Trophoblast cell (in vitro differentiated cells and primary cell): Measurements from ENCODE around the gene OR51E2.

Experiments used
- DNase-seq, 2 donors: peaks; one replicate each; pipeline ENCODE4 v3.0.0-alpha.2; 2016
- H2AFZ ChIP-seq: 2 replicates; pipeline ENCODE4 v1.6.1; 2013; ENCODE audit warnings: low read length, moderate library complexity, mild to moderate bottlenecking; ENCODE audit not compliant: insufficient read depth, poor library complexity
- H2AK5ac ChIP-seq: 2 replicates; pipeline ENCODE4 v1.6.1; 2013; ENCODE audit warnings: mild to moderate bottlenecking, low read length
- H2BK120ac ChIP-seq: 2 replicates; pipeline ENCODE4 v1.6.1; 2013; ENCODE audit warnings: low read length, mild to moderate bottlenecking, moderate library complexity; ENCODE audit not compliant: insufficient read depth, poor library complexity
- H2BK12ac ChIP-seq: 2 replicates; pipeline ENCODE4 v1.6.1; 2013; ENCODE audit warnings: mild to moderate bottlenecking, low read length, moderate library complexity
- H2BK5ac ChIP-seq: 2 replicates; pipeline ENCODE4 v1.6.1; 2013; ENCODE audit warnings: low read length, low read depth, moderate library complexity, mild to moderate bottlenecking; ENCODE audit not compliant: poor library complexity
- H3K14ac ChIP-seq: 2 replicates; pipeline ENCODE4 v1.6.1; 2013; ENCODE audit warnings: mild to moderate bottlenecking, low read length
- H3K18ac ChIP-seq: 2 replicates; pipeline ENCODE4 v1.6.1; 2013; ENCODE audit warnings: mild to moderate bottlenecking, low read length
- H3K23ac ChIP-seq: 2 replicates; pipeline ENCODE4 v1.6.1; 2013; ENCODE audit warnings: low read length
- H3K27ac ChIP-seq: 2 replicates; pipeline ENCODE4 v1.5.1; 2013; ENCODE audit warnings: low read depth, mild to moderate bottlenecking, inconsistent platforms, low read length, moderate library complexity
- H3K27me3 ChIP-seq: 2 replicates; pipeline ENCODE4 v1.6.1; 2013; ENCODE audit warnings: inconsistent platforms, mild to moderate bottlenecking, low read length, moderate library complexity; ENCODE audit not compliant: insufficient read depth
- H3K36me3 ChIP-seq, 2 experiments: 1 replicate in 1 of 2; 2 replicates in 1 of 2; pipeline ENCODE4 v1.6.1; 2013; ENCODE audit warnings: low read length in 2 of 2, mild to moderate bottlenecking in 2 of 2, moderate library complexity in 1 of 2; ENCODE audit not compliant: insufficient read depth in 2 of 2, control insufficient read depth in 1 of 2
- H3K4ac ChIP-seq: 2 replicates; pipeline ENCODE4 v1.6.1; 2013; ENCODE audit warnings: low read depth, mild to moderate bottlenecking, low read length, moderate library complexity
- H3K4me1 ChIP-seq, 2 experiments: 1 replicate in 1 of 2; 2 replicates in 1 of 2; pipeline ENCODE4 v1.6.1; 2013; ENCODE audit warnings: low read length in 2 of 2, mild to moderate bottlenecking in 2 of 2, moderate library complexity in 1 of 2; ENCODE audit not compliant: insufficient read depth in 2 of 2, control insufficient read depth in 1 of 2
- H3K4me2 ChIP-seq: 2 replicates; pipeline ENCODE4 v1.6.1; 2013; ENCODE audit warnings: inconsistent platforms, mild to moderate bottlenecking, low read length, moderate library complexity
- H3K4me3 ChIP-seq: 2 replicates; pipeline ENCODE4 v1.5.1; 2013; ENCODE audit warnings: mild to moderate bottlenecking, low read depth, low read length, inconsistent platforms
- H3K79me1 ChIP-seq: one replicate; pipeline ENCODE4 v1.6.1; 2013; ENCODE audit warnings: low read length
- H3K79me2 ChIP-seq: 2 replicates; pipeline ENCODE4 v1.6.1; 2013; ENCODE audit warnings: low read length, mild to moderate bottlenecking; ENCODE audit not compliant: control insufficient read depth, insufficient read depth, poor library complexity
- H3K9ac ChIP-seq: 2 replicates; pipeline ENCODE4 v1.6.1; 2013; ENCODE audit warnings: mild to moderate bottlenecking, low read length
- H3K9me3 ChIP-seq: 2 replicates; pipeline ENCODE4 v1.6.1; 2013; ENCODE audit warnings: low read depth, mild to moderate bottlenecking, control low read depth, inconsistent platforms, low read length; ENCODE audit not compliant: insufficient read depth
- H4K12ac ChIP-seq: 2 replicates; pipeline ENCODE4 v1.6.1; 2013; ENCODE audit warnings: low read depth, mild to moderate bottlenecking, low read length, moderate library complexity
- H4K8ac ChIP-seq: 2 replicates; pipeline ENCODE4 v1.6.1; 2013; ENCODE audit warnings: low read depth, mild to moderate bottlenecking, low read length, moderate library complexity
- H4K91ac ChIP-seq: one replicate; pipeline ENCODE4 v1.6.1; 2013; ENCODE audit warnings: low read depth, mild to moderate bottlenecking, low read length, moderate library complexity
- WGBS: extraction: QIAGEN DNeasy Blood & Tissue Kit; methylation state at CpG from one replicate; pipeline ENCODE4 v1.1.7; 2013; ENCODE audit warnings: missing lambda C conversion rate; ENCODE audit not compliant: insufficient read length, insufficient coverage; ENCODE audit errors: extremely low coverage; 5-methylcytosine and 5-hydroxymethylcytosine counted together

Gene OR51E2

GRCh38 chr11:4647766-4648165 is 49.9 kb downstream of the OR51E2 start:
- no CpG with 5 or more reads among the region's 4 CpGs for whole genome bisulfite sequencing
- no peaks in the 10 kb centered on the region for H3K36me3 ChIP-seq
- H3K4me2 ChIP-seq: no peak overlapping the region
- no peak overlapping the region for H4K8ac ChIP-seq
- no peaks in the 10 kb centered on the region for H3K4me1 ChIP-seq
- H3K79me1 ChIP-seq: no peaks in the 10 kb centered on the region
- no peak overlapping the region for H2AFZ ChIP-seq
- no peak overlapping the region for H2BK12ac ChIP-seq
- no peak overlapping the region for H3K14ac ChIP-seq
- no peak overlapping the region for H2BK120ac ChIP-seq
- H3K18ac ChIP-seq: no peak overlapping the region
- H3K27me3 ChIP-seq: no peaks in the 10 kb centered on the region
- no peak overlapping the region for H3K23ac ChIP-seq
- H4K12ac ChIP-seq: no peak overlapping the region
- no peaks in the 10 kb centered on the region for H3K79me2 ChIP-seq
- no peak for DNase-seq
- H3K9ac ChIP-seq: no peak overlapping the region
- no peak overlapping the region for H3K4me3 ChIP-seq
- no peak overlapping the region for H3K4ac ChIP-seq
- peaks cover 2% of the 10 kb centered on the region for H3K9me3 ChIP-seq
- H4K91ac ChIP-seq: no peak overlapping the region
- H3K27ac ChIP-seq: no peak overlapping the region
- no peak overlapping the region for H2BK5ac ChIP-seq
- no peak overlapping the region for H2AK5ac ChIP-seq

DNA sequence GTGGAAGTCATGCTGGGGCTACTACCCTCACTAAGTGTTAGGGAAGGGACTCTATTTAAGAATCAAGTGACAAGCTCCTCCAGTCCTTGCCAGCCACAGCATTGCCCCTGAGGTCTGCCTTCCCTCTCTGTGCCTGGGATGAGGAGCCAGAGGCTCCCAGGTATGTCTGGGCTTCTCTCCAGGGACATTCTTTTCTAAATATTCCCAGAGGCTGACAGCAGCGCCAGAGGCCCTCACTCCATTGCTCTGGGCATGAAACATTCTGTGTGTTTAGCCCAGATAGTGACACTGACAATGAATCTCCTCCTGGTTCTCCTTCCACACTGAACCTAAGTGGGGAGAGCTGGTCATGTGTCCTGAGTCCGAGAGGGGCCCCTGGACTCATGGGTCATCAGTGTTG is 51.7 kb downstream of the OR51E2 start:
- Histone ChIP-seq H4K12ac (no peak overlapping the region), H3K4me3 (no peak overlapping the region), H3K4me2 (no peak overlapping the region), H2BK120ac (no peak overlapping the region), H3K79me1 (no peaks in the 10 kb centered on the region), H3K27ac (no peak overlapping the region), H3K9ac (no peak overlapping the region), H3K27me3 (no peaks in the 10 kb centered on the region), H3K23ac (no peak overlapping the region), H2AK5ac (no peak overlapping the region), H2BK5ac (no peak overlapping the region), H3K14ac (no peak overlapping the region), H3K4ac (no peak overlapping the region), H2AFZ (no peak overlapping the region), H4K91ac (no peak overlapping the region), H2BK12ac (no peak overlapping the region), H3K36me3 (no peaks in the 10 kb centered on the region), H3K9me3 (peaks cover 2% of the 10 kb centered on the region), H3K79me2 (no peaks in the 10 kb centered on the region), H3K18ac (no peak overlapping the region), H3K4me1 (peaks cover 7 to 8% of the 10 kb centered on the region in 2 experiments), H4K8ac (no peak overlapping the region)
- no CpG with 5 or more reads among the region's 2 CpGs for WGBS
- no peak for DNase-seq

- Histone ChIP-seq H2BK12ac (no peak overlapping the region), H3K4me1 (peaks cover 7 to 8% of the 10 kb centered on the region in 2 experiments), H4K91ac (no peak overlapping the region), H3K23ac (no peak overlapping the region), H4K8ac (no peak overlapping the region), H2AFZ (no peak overlapping the region), H3K9me3 (peaks cover 5% of the 10 kb centered on the region), H2AK5ac (no peak overlapping the region), H3K4me2 (no peak overlapping the region), H3K27ac (no peak overlapping the region), H3K79me2 (no peaks in the 10 kb centered on the region), H3K9ac (no peak overlapping the region), H3K27me3 (no peaks in the 10 kb centered on the region), H3K4me3 (no peak overlapping the region), H3K4ac (no peak overlapping the region), H4K12ac (no peak overlapping the region), H3K79me1 (no peaks in the 10 kb centered on the region), H3K36me3 (no peaks in the 10 kb centered on the region), H2BK120ac (no peak overlapping the region), H3K18ac (no peak overlapping the region), H2BK5ac (no peak overlapping the region), H3K14ac (no peak overlapping the region)
- WGBS: no CpG with 5 or more reads among the region's 4 CpGs
- DNase-seq: no peak
Measured at GRCh38 chr11:4644233-4644632, 53.4 kb downstream of the OR51E2 start.

DNA sequence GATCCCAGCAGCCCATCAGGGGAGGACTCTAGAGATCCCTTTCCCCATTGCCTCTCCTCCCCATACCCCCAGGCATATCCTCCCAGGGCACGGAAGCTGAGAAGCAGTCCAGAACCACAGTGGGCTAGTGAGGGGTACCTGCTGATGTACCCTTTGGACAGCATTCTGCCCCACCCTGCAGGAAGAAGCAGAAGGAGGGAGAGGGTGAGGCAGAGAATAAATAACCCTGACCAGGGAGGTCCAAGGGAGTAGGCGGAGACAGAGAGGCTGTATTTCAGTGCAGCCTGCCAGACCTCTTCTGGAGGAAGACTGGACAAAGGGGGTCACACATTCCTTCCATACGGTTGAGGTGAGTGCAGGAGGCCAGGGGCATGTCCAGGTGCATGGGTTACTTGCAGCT is 54.0 kb downstream of the OR51E2 start, which contains the start of gene OR51E1:
OR51E1 (plus strand) TSS at position 301 of the 400 bp plus-strand sequence. CDS start 8,545 bp downstream, outside the sequence.
- Histone ChIP-seq H4K12ac (no peak within 1 kb of the TSS), H4K91ac (no peak within 1 kb of the TSS), H2BK5ac (no peak within 1 kb of the TSS), H3K9me3 (peaks cover 5% of the 10 kb centered on the region), H4K8ac (no peak within 1 kb of the TSS), H3K27ac (no peak within 1 kb of the TSS), H2BK12ac (no peak within 1 kb of the TSS), H3K9ac (no peak within 1 kb of the TSS), H2AFZ (no peak within 1 kb of the TSS), H3K18ac (no peak within 1 kb of the TSS), H3K23ac (no peak within 1 kb of the TSS), H3K79me1 (no peaks in the 10 kb centered on the region), H3K14ac (no peak within 1 kb of the TSS), H2BK120ac (no peak within 1 kb of the TSS), H3K36me3 (no peaks in the 10 kb centered on the region), H3K4ac (no peak within 1 kb of the TSS), H3K4me3 (no peak within 1 kb of the TSS), H3K27me3 (no peaks in the 10 kb centered on the region), H3K4me1 (peaks cover 7 to 8% of the 10 kb centered on the region in 2 experiments), H3K79me2 (no peaks in the 10 kb centered on the region), H2AK5ac (no peak within 1 kb of the TSS), H3K4me2 (no peak within 1 kb of the TSS)
- WGBS: no CpG with 5 or more reads among the region's 3 CpGs
- DNase-seq: no peak
